ENCODE results near the gene EXOSC10. TPM values are rescaled to one million over a fixed set of nuclear protein-coding genes. Genes with fewer than 3 reads are reported as not detected.

EXOSC10 gene
- total and polyA plus RNA-seq, 2 experiments from 2014 or later = 55.5 to 72.9 TPM

DNA sequence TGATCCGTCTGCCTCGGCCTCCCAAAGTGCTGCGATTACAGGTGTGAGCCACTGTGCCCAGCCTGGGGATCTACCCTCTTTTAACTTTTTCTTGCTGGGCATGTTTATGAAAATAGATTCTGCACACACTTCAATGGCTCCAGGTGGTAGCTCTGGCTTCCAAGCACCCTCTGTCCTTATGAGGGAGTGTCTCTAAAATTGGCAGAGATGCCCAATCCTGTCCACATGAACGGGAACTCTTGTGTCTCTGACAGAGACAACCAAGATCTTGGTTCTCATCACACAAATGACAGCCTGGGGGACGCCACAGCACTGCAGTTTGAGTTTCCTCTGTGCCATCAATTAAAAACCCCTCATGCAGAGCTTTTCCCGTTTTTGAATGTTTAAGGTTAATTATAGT is 46.1 kb upstream of the EXOSC10 start:
- TF ChIP-seq, protein P1, sequence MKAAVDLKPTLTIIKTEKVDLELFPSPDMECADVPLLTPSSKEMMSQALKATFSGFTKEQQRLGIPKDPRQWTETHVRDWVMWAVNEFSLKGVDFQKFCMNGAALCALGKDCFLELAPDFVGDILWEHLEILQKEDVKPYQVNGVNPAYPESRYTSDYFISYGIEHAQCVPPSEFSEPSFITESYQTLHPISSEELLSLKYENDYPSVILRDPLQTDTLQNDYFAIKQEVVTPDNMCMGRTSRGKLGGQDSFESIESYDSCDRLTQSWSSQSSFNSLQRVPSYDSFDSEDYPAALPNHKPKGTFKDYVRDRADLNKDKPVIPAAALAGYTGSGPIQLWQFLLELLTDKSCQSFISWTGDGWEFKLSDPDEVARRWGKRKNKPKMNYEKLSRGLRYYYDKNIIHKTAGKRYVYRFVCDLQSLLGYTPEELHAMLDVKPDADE (IDR thresholded peaks at IDR 0.05) = no peak
- TF ChIP-seq CREB1 (CRISPR knock-in tag; IDR thresholded peaks at IDR 0.05; ENCODE audit: low read depth) = no peak
- TF ChIP-seq, protein P2, sequence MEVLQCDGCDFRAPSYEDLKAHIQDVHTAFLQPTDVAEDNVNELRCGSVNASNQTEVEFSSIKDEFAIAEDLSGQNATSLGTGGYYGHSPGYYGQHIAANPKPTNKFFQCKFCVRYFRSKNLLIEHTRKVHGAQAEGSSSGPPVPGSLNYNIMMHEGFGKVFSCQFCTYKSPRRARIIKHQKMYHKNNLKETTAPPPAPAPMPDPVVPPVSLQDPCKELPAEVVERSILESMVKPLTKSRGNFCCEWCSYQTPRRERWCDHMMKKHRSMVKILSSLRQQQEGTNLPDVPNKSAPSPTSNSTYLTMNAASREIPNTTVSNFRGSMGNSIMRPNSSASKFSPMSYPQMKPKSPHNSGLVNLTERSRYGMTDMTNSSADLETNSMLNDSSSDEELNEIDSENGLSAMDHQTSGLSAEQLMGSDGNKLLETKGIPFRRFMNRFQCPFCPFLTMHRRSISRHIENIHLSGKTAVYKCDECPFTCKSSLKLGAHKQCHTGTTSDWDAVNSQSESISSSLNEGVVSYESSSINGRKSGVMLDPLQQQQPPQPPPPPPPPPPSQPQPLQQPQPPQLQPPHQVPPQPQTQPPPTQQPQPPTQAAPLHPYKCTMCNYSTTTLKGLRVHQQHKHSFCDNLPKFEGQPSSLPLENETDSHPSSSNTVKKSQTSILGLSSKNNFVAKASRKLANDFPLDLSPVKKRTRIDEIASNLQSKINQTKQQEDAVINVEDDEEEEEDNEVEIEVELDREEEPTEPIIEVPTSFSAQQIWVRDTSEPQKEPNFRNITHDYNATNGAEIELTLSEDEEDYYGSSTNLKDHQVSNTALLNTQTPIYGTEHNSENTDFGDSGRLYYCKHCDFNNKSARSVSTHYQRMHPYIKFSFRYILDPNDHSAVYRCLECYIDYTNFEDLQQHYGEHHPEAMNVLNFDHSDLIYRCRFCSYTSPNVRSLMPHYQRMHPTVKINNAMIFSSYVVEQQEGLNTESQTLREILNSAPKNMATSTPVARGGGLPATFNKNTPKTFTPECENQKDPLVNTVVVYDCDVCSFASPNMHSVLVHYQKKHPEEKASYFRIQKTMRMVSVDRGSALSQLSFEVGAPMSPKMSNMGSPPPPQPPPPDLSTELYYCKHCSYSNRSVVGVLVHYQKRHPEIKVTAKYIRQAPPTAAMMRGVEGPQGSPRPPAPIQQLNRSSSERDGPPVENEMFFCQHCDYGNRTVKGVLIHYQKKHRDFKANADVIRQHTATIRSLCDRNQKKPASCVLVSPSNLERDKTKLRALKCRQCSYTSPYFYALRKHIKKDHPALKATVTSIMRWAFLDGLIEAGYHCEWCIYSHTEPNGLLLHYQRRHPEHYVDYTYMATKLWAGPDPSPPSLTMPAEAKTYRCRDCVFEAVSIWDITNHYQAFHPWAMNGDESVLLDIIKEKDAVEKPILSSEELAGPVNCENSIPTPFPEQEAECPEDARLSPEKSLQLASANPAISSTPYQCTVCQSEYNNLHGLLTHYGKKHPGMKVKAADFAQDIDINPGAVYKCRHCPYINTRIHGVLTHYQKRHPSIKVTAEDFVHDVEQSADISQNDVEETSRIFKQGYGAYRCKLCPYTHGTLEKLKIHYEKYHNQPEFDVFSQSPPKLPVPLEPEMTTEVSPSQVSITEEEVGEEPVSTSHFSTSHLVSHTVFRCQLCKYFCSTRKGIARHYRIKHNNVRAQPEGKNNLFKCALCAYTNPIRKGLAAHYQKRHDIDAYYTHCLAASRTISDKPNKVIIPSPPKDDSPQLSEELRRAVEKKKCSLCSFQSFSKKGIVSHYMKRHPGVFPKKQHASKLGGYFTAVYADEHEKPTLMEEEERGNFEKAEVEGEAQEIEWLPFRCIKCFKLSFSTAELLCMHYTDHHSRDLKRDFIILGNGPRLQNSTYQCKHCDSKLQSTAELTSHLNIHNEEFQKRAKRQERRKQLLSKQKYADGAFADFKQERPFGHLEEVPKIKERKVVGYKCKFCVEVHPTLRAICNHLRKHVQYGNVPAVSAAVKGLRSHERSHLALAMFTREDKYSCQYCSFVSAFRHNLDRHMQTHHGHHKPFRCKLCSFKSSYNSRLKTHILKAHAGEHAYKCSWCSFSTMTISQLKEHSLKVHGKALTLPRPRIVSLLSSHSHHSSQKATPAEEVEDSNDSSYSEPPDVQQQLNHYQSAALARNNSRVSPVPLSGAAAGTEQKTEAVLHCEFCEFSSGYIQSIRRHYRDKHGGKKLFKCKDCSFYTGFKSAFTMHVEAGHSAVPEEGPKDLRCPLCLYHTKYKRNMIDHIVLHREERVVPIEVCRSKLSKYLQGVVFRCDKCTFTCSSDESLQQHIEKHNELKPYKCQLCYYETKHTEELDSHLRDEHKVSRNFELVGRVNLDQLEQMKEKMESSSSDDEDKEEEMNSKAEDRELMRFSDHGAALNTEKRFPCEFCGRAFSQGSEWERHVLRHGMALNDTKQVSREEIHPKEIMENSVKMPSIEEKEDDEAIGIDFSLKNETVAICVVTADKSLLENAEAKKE (CRISPR knock-in tag; IDR thresholded peaks at IDR 0.05) = no peak
- no peak for TF ChIP-seq EZH2 (IDR thresholded peaks at IDR 0.05; ENCODE audit: low read depth, unreplicated experiment)
- TF ChIP-seq STAT1 (IDR thresholded peaks at IDR 0.05; ENCODE audit: unreplicated experiment) = no peak
- TF ChIP-seq ZNF114 (CRISPR knock-in tag; IDR thresholded peaks at IDR 0.05) = no peak
- TF ChIP-seq, protein P3, sequence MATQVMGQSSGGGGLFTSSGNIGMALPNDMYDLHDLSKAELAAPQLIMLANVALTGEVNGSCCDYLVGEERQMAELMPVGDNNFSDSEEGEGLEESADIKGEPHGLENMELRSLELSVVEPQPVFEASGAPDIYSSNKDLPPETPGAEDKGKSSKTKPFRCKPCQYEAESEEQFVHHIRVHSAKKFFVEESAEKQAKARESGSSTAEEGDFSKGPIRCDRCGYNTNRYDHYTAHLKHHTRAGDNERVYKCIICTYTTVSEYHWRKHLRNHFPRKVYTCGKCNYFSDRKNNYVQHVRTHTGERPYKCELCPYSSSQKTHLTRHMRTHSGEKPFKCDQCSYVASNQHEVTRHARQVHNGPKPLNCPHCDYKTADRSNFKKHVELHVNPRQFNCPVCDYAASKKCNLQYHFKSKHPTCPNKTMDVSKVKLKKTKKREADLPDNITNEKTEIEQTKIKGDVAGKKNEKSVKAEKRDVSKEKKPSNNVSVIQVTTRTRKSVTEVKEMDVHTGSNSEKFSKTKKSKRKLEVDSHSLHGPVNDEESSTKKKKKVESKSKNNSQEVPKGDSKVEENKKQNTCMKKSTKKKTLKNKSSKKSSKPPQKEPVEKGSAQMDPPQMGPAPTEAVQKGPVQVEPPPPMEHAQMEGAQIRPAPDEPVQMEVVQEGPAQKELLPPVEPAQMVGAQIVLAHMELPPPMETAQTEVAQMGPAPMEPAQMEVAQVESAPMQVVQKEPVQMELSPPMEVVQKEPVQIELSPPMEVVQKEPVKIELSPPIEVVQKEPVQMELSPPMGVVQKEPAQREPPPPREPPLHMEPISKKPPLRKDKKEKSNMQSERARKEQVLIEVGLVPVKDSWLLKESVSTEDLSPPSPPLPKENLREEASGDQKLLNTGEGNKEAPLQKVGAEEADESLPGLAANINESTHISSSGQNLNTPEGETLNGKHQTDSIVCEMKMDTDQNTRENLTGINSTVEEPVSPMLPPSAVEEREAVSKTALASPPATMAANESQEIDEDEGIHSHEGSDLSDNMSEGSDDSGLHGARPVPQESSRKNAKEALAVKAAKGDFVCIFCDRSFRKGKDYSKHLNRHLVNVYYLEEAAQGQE (IDR thresholded peaks at IDR 0.05; ENCODE audit: unreplicated experiment) = no peak
- Histone ChIP-seq H3K4me2 (no peak overlapping the region), H3K27me3 (ENCODE audit: insufficient read depth) (no peaks in the 10 kb centered on the region), H2AFZ (no peak overlapping the region), H3K36me3 (ENCODE audit: insufficient read depth) (0 out of 2 replicates have a peak, but pooled peaks cover 17% of the 10 kb centered on the region), H3K9me2 (ENCODE audit: insufficient read depth) (no peaks in the 10 kb centered on the region), H3K4me1 (ENCODE audit: insufficient read depth) (peaks cover 4% of the 10 kb centered on the region; the same call in 1 of the 2 replicates), H3K4me3 (no peak overlapping the region), H3K79me2 (replicated peaks; ENCODE audit: insufficient read depth) (no peaks in the 10 kb centered on the region), H4K20me1 (replicated peaks; ENCODE audit: insufficient read depth) (no peaks in the 10 kb centered on the region; the same call in 1 of the 2 replicates), H3F3A (replicated peaks; ENCODE audit: low read depth) (peaks cover 4% of the 10 kb centered on the region; the same call in 1 of the 2 replicates), H3K27ac (ENCODE audit: low read depth) (no peak overlapping the region)
- Mint-ChIP-seq H3K4me3 (no peak overlapping the region), H3K9me3 (no peaks in the 10 kb centered on the region), H3K36me3 (ENCODE audit: low read depth) (peaks cover 59% of the 10 kb centered on the region), H3K4me1 (peaks cover 21% of the 10 kb centered on the region; the same call in 2 of the 3 replicates), H3K27me3 (ENCODE audit: insufficient read depth, low read depth, poor library complexity) (no peaks in the 10 kb centered on the region), H3K27ac (no peak overlapping the region)
- DNase-seq (ENCODE audit: low spot score) = no peak
- no peak for ATAC-seq
